ENCODE data around the gene PAPOLB. TPM values are rescaled to one million over a fixed set of nuclear protein-coding genes. Genes with fewer than 3 reads are reported as not detected.

The PAPOLB gene
- total RNA-seq = 0.07 TPM in 1 of 2 replicates, not detected in the other

- TF ChIP-seq CTCF (IDR thresholded peaks at IDR 0.05) = no peak
- DNase-seq = peak; percentile 23
- H3K27me3 Mint-ChIP-seq = peaks cover 47% of the 10 kb centered on the region
- H3K4me3 Mint-ChIP-seq = peak within 1 kb of the TSS; percentile 61
- intact Hi-C loops (cut with micrococcal nuclease) = no loop called here
- POLR2A ChIA-PET = no interaction called here
- CTCF ChIA-PET = no interaction called here
- H3K36me3 Mint-ChIP-seq (ENCODE audit: low read depth) = no peaks in the 10 kb centered on the region
- H3K27ac Mint-ChIP-seq = peak within 1 kb of the TSS; percentile 51
- H3K9me3 Mint-ChIP-seq = peaks cover 9% of the 10 kb centered on the region
- H3K4me1 Mint-ChIP-seq = peaks cover 5% of the 10 kb centered on the region
- peak; percentile 79 for ATAC-seq (ENCODE audit: low read depth)
Measured at GRCh38 chr7:4861673-4862072, at the start of gene PAPOLB. Gene PAPOLB (minus strand): TSS chr7:4862030. CDS start chr7:4861810, 220 bp downstream.

GRCh38 chr7:4911111-4911828 is 49.4 kb upstream of the PAPOLB start:
- H3K27ac Mint-ChIP-seq = no peak overlapping the region
- CTCF ChIA-PET = no interaction called here
- H3K4me1 Mint-ChIP-seq = no peaks in the 10 kb centered on the region
- POLR2A ChIA-PET = no interaction called here
- DNase-seq (no peak), ATAC-seq (ENCODE audit: low read depth) (no peak)
- intact Hi-C loops (cut with micrococcal nuclease) = no loop called here
- H3K9me3 Mint-ChIP-seq = no peaks in the 10 kb centered on the region
- TF ChIP-seq CTCF (IDR thresholded peaks at IDR 0.05) = no peak
- no peak overlapping the region for H3K4me3 Mint-ChIP-seq
- no peaks in the 10 kb centered on the region for H3K27me3 Mint-ChIP-seq
- H3K36me3 Mint-ChIP-seq (ENCODE audit: low read depth) = no peaks in the 10 kb centered on the region

GRCh38 chr7:4906682-4907081 is 44.9 kb upstream of the PAPOLB start:
- H3K27ac Mint-ChIP-seq = no peak overlapping the region
- H3K4me3 Mint-ChIP-seq = no peak overlapping the region
- CTCF ChIA-PET = no interaction called here
- intact Hi-C loops (cut with micrococcal nuclease) = no loop called here
- DNase-seq (no peak), ATAC-seq (ENCODE audit: low read depth) (no peak)
- no peak for TF ChIP-seq CTCF (IDR thresholded peaks at IDR 0.05)
- no peaks in the 10 kb centered on the region for H3K9me3 Mint-ChIP-seq
- H3K27me3 Mint-ChIP-seq = peaks cover 4% of the 10 kb centered on the region
- H3K4me1 Mint-ChIP-seq = no peaks in the 10 kb centered on the region
- H3K36me3 Mint-ChIP-seq (ENCODE audit: low read depth) = no peaks in the 10 kb centered on the region
- POLR2A ChIA-PET = no interaction called here

- H3K27me3 Mint-ChIP-seq = peaks cover 4% of the 10 kb centered on the region
- DNase-seq = no peak
- no peaks in the 10 kb centered on the region for H3K36me3 Mint-ChIP-seq (ENCODE audit: low read depth)
- ChIA-PET POLR2A (interaction anchor here (0.7 kb wide), 1 partner anchor 91 kb away, joined by 4 read pairs; no protein-coding TSS in a partner anchor), CTCF (no interaction called here)
- H3K4me1 Mint-ChIP-seq = no peaks in the 10 kb centered on the region
- no peak overlapping the region for H3K4me3 Mint-ChIP-seq
- no peak overlapping the region for H3K27ac Mint-ChIP-seq
- intact Hi-C loops (cut with micrococcal nuclease) = no loop called here
- no peaks in the 10 kb centered on the region for H3K9me3 Mint-ChIP-seq
- TF ChIP-seq CTCF (IDR thresholded peaks at IDR 0.05) = no peak
- ATAC-seq (ENCODE audit: low read depth) = no peak
Measured at GRCh38 chr7:4905171-4905570, 43.3 kb upstream of the PAPOLB start.

- Mint-ChIP-seq H3K27me3 (peaks cover 4% of the 10 kb centered on the region), H3K27ac (no peak overlapping the region), H3K36me3 (ENCODE audit: low read depth) (no peaks in the 10 kb centered on the region), H3K4me1 (no peaks in the 10 kb centered on the region), H3K9me3 (no peaks in the 10 kb centered on the region), H3K4me3 (no peak overlapping the region)
- ChIA-PET POLR2A (no interaction called here), CTCF (no interaction called here)
- TF ChIP-seq CTCF (IDR thresholded peaks at IDR 0.05) = no peak
- ATAC-seq (ENCODE audit: low read depth) (no peak), DNase-seq (no peak)
- intact Hi-C loops (cut with micrococcal nuclease) = no loop called here
Measured at GRCh38 chr7:4904346-4904745, 42.5 kb upstream of the PAPOLB start.

Data from activated B cell treated with CpG ODN at 0.5 μM for 24 hours (primary cell).